ENCODE measurements around the gene LAPTM5.

Gene LAPTM5

GRCh38 chr1:30712583-30712982 is 45.0 kb downstream of the LAPTM5 start:
- DNase-seq: no peak

GRCh38 chr1:30710407-30710806 is 47.2 kb downstream of the LAPTM5 start:
- no peak for DNase-seq

GRCh38 chr1:30708361-30708728 is 49.2 kb downstream of the LAPTM5 start:
- DNase-seq: no peak

GRCh38 chr1:30707412-30708360 is 49.9 kb downstream of the LAPTM5 start:
- DNase-seq: peak; percentile 78 to 79

GRCh38 chr1:30706528-30706927 is 51.0 kb downstream of the LAPTM5 start:
- DNase-seq: peak in 1 of 2 donors; percentile 25

GRCh38 chr1:30705698-30706097 is 51.9 kb downstream of the LAPTM5 start:
- DNase-seq: no peak

GRCh38 chr1:30704765-30705509 is 52.6 kb downstream of the LAPTM5 start:
- no peak for DNase-seq

- no peak for DNase-seq
Measured at GRCh38 chr1:30704271-30704670, 53.3 kb downstream of the LAPTM5 start.

GRCh38 chr1:30702823-30703222 is 54.8 kb downstream of the LAPTM5 start:
- no peak for DNase-seq

GRCh38 chr1:30701258-30701633 is 56.3 kb downstream of the LAPTM5 start:
- no peak for DNase-seq

GRCh38 chr1:30700528-30701257 is 56.9 kb downstream of the LAPTM5 start:
- no peak for DNase-seq

- DNase-seq: no peak
Measured at GRCh38 chr1:30699762-30700161, 57.8 kb downstream of the LAPTM5 start.

- no peak for DNase-seq
Measured at GRCh38 chr1:30698401-30698981, 59.1 kb downstream of the LAPTM5 start.

GRCh38 chr1:30697571-30698376 is 59.8 kb downstream of the LAPTM5 start:
- no peak for DNase-seq

- no peak for DNase-seq
Measured at GRCh38 chr1:30696831-30697230, 60.7 kb downstream of the LAPTM5 start.

- no peak for DNase-seq
Measured at GRCh38 chr1:30695439-30695841, 62.1 kb downstream of the LAPTM5 start.

GRCh38 chr1:30694280-30695175 is 63.0 kb downstream of the LAPTM5 start:
- no peak for DNase-seq

GRCh38 chr1:30693822-30694221 is 63.8 kb downstream of the LAPTM5 start:
- DNase-seq: no peak

- DNase-seq: no peak
Measured at GRCh38 chr1:30693366-30693765, 64.2 kb downstream of the LAPTM5 start.

- DNase-seq: no peak
Measured at GRCh38 chr1:30692948-30693301, 64.6 kb downstream of the LAPTM5 start.
